ENCODE measurements around the gene PYHIN1.

The PYHIN1 gene

DNA sequence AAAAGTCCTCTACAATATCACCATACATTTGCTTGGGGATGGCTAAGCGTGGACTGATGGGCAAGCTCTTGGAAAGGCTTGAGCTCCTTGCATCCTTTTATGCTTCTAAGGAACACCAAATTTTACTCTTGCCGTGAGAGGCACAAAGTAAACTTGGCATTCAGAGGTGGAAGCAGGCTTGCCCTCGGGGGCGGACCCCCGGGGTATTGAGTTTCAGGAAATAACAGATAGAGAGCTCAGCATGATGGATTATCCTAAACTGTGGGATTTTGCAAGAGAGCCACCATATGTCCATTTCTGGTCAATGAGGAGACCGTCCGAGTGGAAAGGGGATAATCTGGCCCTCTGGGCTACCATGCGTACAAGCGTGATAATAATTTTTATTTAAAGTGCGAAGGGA is 92.4 kb downstream of the PYHIN1 start:
- FAIRE-seq, result no peak

DNA sequence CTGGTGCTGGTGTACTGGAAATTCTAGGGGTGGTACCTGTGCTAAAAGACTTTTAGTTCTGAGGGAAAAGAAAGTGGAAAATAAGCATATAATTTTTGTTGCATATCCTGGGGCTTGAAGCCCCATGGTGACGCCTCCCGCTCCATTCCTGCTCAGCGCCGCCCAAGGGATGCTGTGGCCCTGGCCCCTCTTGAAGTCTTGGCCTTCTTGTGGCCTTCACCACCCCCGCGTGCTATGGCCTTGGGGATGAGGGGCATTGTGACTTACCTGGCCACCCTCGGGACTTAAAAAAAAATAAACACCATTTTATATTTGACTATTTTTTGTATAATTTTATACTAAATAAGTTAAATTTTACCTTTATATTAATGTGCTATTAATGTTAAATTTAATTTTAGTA is 93.7 kb downstream of the PYHIN1 start:
- FAIRE-seq, result no peak
